ENCODE data around the gene EFCAB9.

Gene EFCAB9

DNA sequence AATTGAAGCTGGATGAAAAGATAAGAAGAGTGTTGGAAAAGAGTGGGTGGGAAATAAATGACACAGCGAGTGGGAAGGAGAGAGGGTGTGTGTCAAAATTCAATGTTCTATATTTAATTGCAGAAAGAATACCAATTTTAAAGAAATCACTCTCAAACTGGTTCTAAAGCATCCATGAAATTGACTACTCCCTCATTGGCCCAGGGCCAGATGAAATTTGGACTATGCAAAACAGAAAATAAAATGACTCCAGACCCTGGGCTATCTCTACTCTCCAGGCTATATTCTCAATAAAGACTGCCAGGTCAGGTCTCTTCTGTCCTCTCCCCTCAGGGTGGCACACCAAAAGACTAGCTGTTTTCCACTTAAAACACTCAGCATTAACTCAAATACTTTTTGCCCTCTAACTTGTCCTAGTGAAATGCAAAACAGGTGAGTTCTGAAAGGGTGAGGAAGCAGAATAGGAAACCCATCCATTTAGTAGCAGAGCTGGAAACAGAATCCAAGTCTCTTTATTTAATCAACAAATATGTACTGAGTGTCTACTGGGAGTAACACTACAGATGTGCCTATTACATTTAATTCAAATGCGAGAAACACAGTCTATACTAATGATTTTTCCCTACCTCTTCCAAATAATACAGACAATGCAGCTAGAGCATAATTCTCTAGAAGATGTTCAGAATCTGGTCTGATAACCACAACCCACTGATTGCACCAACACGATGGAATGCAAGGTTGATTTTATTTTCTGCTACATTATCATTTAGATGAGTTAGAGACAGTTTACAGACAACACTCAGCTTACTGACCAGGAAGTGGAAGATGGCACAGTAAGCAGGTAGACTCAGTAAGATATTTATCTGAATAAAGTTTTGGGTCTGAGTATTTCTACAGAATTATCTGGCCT is 42.1 kb downstream of the EFCAB9 start:
- DNase-seq (ENCODE audit: low spot score) (no peak), FAIRE-seq (no peak)

- FAIRE-seq (no peak), DNase-seq (ENCODE audit: low spot score) (no peak)
These were observed 44.4 kb downstream of the EFCAB9 start for GRCh38 chr5:172238334-172238733.

DNA sequence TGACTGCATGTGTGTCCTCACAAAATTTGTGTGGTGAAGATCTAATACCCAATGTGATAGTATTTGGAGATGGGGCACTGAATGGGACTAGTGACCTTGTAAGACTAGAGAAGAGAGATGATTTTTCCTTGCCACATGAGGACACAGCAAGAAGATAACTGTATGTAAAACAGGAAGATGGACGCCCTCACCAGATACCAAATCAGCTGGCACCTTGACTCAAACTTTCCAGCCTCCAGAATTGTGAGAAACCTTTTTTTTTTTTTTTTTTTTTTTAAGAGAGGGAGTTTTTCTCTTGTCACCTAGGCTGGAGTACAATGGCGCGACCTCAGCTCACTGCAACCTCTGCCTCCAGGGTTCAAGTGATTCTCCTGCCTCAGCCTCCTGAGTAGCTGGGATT is 49.3 kb downstream of the EFCAB9 start:
- FAIRE-seq, result no peak
- no peak for DNase-seq (ENCODE audit: low spot score)

- DNase-seq (ENCODE audit: low spot score) (no peak), FAIRE-seq (no peak)
These were observed 51.1 kb downstream of the EFCAB9 start for GRCh38 chr5:172245046-172245445.

GRCh38 chr5:172245703-172246125 is 51.7 kb downstream of the EFCAB9 start:
- FAIRE-seq (no peak), DNase-seq (ENCODE audit: low spot score) (no peak)

DNA sequence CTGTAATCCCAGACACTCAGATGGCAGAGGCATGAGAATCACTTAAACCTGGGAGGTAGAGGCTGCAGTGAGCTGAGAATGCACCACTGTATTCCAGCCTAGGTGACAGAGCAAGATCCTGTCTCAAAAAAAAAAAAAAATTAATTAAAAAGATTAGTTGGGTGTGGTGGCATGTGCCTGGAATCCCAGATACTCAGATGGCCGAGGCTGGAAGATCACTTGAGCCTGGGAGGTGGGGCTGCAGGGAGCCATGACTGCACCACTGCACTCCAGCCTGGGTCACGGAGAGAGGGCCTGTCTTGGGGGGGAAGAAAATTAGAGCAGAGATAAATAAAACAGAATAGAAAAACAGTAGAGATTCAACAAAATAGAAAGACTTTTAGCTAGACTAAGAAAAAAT is 54.7 kb downstream of the EFCAB9 start:
- FAIRE-seq (no peak), DNase-seq (ENCODE audit: low spot score) (no peak)

DNA sequence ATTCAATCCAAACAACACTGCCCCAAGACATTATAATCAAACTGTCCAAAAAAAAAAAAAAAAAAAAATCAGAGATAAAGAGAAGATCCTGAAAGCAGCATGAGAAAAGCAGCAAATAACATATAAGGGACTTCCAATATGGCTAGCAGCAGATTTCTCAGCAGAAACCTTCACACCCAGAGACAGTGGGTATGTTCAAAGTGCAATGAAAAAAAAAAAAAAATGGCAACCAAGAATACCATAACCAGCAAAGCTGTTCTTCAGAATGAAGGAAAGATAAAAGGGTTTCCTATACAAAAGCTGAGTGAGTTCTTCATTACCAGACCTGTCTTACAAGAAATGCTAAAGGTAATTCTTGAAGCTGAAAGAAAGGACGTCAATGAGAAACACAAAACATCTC is 57.4 kb downstream of the EFCAB9 start:
- DNase-seq (ENCODE audit: low spot score) (no peak), FAIRE-seq (no peak)

- FAIRE-seq (no peak), DNase-seq (ENCODE audit: low spot score) (no peak)
These were observed 58.5 kb downstream of the EFCAB9 start for GRCh38 chr5:172252501-172252900.

All from RCC 7860 (cell line).